ENCODE results near the gene CENPU.
"Not testable (repeated sequence)": the region's sequence is repeated elsewhere in the genome, so short reads cannot be mapped to it uniquely, and the experiment has no call there.

CENPU gene, protein sequence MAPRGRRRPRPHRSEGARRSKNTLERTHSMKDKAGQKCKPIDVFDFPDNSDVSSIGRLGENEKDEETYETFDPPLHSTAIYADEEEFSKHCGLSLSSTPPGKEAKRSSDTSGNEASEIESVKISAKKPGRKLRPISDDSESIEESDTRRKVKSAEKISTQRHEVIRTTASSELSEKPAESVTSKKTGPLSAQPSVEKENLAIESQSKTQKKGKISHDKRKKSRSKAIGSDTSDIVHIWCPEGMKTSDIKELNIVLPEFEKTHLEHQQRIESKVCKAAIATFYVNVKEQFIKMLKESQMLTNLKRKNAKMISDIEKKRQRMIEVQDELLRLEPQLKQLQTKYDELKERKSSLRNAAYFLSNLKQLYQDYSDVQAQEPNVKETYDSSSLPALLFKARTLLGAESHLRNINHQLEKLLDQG

DNA sequence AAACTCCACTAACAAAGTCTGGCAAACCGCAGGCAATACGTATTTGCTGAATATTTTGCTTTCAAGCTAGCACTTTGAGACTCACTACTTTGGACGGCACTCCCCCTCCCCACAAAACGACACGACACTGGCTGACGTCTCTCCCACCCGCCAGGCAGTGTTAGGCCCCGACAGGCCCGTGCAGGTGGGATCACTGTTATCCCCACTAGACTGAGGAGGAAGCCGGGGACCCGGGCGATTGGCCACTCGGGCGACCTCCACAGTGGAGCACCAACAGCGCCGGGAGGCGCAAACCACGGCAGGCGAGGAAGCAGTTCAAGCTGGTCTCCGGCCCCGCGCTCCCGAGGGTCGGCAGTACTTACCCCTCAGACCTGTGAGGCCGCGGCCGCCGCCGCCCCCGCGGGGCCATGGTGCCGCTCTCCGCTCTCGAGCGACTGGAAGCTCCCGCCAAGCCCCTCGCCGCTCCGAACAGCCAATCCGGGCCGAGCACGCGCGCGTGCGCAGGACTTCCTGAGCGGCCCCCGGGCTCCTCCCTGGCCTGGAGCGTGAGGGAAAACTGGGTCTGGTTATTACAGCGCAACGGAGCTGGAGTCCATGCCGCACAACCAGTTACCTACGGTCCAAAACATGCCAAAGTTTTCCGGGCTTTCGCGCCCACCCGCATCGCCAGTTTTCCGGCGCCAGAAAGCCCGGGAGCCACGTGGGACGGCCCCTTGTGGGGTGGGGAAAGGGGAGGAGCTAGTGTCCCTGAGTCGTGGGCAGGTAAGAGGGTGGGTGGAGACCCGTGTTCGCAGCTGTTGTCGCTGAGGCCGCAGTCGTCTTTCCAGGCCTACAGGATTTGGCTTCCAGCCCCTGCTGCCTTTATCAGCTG lies at the start of gene CENPU:
Gene CENPU, minus strand, starts transcription at position 443 of the 871 bp plus-strand sequence. Its CDS starts 34 bp downstream, at position 409.
- peak; percentile 95 for DNase-seq

DNA sequence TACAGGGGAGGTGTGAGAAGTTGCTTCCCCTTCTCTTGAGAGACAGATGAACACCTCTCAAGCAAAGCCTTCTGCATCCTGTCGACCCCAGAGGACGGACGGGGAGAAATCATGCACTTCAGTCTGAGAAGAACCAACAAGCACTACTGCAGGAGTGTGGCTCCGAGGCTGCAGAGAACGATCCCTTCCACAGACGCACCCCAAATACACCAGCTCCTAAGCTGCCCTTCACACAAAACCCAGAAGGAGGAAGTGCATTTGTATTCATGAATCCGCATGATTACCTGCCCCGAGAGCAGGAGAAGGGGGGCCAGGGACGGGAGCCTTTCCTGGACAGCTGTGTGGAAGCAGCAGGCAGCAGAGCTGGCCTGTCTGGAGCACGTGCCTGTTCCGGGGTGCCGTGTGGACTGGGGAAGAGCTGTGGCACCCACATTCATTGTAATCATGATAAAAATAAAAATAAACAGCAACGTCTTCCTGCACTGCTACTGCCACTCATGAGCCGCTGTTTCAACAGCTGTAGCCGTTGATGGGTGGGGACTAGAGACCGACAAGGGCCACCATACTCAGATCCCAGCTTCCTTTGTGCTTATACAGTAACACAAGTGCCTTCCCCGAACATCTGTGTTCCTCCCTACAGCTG lies 49.0 kb upstream of the CENPU start:
- no peak for DNase-seq

DNA sequence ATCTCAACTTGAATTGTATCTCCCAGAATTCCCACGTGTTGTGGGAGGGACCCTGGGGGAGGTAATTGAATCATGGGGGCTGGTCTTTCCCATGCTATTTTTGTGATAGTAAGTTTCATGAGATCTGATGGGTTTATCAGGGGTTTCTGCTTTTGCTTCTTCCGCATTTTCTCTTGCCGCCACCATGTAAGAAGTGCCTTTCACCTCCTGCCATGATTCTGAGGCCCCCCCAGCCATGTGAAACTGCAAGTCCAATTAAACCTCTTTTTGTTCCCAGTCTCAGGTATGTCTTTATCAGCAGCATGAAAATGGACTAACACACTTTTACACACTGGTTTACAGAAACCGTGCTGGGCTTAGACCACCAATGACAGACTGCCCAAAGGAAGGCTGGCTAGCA lies 45.3 kb upstream of the CENPU start:
- DNase-seq: not testable (repeated sequence)

DNA sequence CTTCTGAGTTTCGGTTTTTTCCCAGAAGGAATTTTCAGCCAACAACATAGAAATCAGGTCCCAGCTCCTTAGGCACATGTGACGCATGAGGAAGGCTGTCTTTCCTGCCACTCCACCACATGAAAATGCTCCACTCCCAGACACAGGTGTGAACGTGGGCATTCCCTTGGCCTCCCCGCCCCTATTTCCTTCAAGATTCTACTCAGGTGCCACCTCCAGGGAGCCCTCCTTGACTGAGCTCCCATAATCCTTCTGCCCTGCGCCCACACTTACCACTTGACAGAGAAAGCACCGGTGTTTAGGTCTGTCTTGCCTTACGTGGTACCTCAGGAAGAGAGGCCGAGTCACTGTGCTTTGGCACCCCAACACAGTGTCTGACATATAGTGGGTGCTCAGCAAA lies 44.4 kb upstream of the CENPU start:
- DNase-seq: no peak

DNA sequence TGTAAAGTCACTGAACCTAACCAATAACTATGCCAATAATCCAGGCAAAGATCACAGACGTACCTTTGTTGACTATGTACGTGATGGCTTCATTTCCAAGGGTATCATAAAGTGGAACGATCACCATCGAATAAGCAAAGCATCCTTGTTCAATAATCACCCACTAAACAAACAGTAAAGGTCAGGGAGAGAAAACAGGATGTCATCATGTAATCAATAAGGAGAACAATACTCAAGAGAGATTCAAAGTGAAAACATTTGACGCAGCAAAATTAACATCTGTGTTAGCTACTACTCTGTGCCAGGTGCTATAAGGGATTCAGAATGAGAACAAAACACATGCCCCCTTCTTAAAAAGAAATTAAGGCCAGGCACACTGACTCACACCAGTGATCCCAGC lies 42.9 kb upstream of the CENPU start:
- no peak for DNase-seq

DNA sequence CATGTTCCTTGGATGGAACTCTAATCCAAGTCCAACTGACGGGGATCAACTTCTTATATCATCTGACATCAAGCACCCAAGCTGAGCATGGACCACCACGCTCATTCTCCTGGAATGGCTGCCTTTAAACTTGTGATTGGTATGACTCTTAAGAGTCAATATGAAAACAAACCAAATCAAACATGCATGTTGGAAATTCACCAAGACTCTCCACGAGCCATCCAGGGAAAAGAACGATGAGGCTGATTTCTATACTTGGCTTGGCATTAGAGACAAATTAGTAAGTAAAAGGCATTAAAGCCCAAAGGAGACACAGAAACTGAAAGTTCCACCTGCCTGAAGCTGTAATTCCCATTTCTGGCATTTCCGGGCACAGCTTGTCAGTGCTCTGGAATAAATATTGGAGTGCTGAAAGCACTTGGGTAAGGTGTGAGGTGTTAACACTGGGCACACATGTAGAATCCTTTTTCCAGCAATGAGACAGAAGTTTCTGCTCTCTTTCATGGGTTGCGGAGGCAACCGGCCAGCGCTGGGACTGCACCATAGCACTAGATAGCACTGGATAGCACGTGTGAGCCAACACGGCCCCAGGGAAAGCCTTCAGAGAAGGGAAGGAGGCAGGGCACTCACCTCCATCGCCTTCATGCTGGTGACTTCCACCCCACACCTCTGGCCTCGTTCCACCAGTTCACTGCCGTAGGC lies 42.1 kb upstream of the CENPU start:
- DNase-seq: no peak

DNA sequence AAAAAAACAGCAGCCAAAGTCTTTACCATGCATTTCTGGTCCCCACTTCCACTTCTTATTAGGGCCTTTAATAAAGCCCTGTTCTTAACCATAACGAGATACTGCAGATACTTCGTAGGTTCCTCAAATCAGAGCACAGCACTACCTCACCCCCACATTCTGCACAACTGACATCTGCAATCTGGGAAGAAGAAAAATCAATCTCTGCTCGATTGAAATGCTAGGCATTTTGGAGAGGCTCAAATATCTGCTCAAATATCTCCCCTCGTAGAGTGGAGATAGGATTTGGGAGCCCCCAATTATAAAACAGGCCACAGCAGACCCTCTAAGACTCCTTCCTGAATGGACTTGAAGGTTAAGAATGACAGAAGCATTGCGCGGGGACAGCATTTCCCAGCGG lies 40.3 kb upstream of the CENPU start:
- no peak for DNase-seq

DNA sequence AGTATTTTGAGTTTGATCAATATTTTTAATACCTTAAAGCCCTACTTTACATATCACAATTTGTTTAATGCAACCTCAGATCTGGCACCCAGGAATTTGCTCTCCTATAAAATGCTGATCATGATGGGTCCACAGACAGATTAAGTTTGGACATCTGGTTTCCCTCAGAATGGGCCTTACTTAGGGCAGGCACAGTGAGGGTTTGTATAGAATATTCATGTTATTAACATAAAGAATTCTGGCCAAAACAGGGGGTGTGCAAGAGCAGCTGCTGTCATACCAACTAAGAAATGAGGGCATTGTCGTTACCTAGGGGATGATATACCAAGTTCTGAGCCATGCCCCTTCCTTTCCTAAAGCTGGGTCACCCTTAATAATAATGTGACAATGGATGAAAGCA lies 37.5 kb upstream of the CENPU start:
- DNase-seq: no peak

DNA sequence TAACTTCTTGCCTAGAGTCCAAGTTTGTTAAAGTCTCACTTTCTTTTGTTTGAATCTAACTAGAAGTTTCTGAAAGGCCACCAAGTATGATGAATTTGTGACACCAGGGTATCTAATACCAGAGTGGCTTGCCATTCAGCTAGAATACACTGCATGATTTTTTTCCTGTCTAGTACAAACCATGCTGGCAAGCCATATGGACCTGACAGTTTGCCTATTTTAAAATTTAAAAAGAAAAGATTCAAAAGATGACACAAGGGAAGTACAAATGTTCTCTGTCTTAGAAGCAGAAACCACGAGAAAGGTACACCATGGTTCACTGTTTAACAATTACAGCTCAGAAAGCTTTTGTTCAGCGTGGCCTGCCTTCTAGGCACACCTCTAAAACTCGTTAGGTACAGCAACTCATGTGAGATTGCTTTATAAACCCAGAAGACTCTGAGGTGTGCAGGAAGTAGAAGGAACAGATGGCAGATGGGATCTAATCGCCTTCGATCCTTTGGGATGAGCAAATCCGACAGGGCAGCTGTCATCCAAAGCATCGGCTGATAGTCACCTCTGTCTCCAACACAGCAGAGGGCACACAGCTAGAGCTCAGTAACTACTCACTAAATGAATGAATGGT lies 35.4 kb upstream of the CENPU start:
- no peak for DNase-seq

DNA sequence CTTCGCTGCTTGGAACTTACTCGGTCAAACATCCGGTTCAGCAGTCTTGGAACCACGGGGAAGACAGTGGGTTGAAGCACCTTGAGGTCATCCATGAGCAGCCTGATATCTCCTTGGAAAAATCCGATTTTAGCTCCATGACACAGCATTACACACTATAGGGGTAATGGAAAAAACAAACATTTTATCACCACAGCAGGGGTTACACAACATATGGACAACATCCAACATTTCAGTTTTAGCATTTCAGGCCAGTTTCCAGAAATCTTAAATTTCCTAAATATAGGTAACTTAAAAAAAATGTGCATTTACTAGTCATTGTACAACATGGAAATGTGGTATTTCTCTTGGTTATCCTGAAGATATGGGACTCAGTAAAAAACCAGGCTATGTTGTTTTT lies 34.4 kb upstream of the CENPU start:
- no peak for DNase-seq

DNA sequence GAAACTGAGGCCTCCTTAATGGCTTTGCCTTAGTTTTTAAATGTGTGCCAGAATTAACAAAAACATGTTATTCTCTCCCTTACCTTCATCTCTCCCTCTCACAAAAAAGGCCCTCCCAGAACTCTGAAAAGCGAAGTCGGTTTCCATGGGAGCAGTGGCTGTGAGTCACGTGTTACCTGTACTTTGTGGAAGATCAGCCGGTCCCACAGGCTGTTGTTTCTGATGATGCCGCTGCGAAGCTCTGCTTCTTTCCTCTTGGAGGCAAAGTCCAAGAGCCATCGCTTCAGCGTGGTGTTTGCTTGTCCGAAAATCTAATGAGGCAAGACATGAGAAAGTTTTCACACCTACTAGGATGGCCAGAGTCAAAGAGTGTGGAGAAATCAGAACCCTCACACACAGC lies 32.5 kb upstream of the CENPU start:
- DNase-seq: no peak

DNA sequence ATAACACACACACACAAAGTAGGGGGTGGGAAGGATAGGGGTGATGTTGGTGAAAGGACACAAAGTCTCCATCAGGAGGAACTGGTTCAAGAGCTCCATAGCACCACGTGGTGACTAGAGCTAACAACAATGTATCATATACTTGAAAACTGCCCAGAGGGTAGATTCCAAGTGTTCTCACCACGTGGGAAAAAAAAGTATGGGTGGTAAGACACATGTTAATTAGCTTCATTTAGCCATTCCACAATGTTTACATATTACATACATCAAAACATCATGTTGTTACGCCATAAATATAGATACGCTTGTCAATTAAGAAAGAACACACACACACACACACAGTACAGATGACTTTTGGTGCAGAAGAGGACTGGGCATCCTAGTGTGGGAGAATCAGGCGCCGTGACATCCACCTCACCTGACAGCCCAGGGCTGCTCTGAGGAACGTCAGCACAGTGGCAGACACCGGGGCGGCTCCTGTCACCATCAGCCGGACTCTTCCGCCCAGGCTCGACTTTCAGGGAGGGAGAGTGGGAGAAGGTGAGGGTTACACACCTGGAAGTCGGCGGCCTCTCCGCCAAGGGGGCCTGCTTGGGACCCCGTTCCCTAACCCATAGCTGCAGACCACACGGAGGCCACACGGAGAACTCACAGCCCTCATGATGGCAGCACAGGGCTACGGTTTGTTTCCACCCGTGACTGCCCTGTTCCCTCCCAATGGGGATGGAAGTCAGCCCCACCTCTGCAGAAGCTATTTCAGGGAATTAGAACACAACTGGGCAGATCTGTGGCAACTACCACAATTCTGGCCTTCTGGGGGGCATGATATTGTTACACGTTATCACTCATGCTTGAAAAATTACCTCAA lies 31.8 kb upstream of the CENPU start:
- no peak for DNase-seq

DNA sequence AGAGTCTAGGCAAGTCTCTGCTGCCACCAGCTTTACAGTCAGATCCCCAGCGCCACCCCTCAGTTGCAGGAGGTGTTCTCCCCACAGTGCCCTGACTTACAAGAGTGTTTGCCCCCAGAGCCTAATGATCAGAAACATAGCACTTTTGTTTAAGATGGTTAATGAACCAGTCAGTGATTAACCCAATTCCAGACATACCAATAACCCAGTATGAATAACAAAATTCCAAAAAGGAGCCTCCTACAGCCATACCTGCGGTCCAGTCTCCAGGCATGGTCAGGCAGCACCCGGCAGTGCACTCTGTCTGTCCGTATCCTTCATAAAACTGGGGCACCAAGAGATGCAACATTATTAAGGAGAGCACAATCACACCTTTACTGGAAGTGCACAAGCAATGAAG lies 30.7 kb upstream of the CENPU start:
- DNase-seq: no peak

DNA sequence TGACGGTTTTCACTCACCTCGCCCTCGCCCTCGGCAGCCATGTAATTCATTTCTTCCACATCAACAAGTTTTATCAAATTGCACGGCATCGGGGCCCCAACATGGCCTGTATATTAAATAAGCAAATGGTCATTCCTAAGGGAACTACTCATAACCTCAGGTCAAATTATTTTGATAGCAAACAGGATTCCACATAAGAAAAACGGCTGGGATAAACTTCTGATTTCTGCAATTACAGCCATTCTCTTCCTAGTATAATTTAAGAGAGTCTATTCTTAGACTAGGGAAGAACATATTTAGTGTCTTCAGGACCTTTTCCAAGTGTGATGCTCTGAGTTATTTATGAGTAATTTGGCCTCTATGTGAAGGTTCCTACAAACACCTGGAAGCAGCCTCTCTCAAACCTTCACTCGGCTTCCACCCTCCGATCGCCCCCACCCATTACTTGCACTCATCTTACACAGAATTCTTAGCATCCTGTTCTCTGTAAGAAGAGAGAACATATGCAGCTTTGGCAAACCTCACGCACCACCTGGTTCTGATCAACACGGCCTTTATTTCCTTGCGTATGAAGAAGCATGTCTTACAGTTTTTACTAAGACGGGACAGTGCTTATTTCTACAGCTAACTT lies 29.4 kb upstream of the CENPU start:
- no peak for DNase-seq

DNA sequence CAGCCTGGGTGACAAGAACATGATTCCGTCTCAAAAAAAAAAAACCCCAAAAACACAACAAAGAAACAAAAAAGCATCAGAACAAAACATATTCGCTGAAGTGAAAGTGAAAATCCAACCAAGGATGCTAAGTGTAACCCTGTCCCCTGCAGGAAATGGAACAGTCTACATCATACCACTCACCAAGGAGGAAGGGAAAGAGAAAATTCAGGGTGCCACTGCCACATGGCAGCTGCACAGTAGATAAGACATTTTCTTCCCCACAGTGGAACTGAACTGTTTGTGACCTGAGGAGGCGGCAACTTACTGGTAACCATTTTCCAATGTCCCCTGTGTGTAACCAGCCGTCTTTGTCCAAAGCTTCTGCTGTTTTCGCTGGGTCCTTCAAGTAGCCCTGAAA lies 28.2 kb upstream of the CENPU start:
- no peak for DNase-seq

DNA sequence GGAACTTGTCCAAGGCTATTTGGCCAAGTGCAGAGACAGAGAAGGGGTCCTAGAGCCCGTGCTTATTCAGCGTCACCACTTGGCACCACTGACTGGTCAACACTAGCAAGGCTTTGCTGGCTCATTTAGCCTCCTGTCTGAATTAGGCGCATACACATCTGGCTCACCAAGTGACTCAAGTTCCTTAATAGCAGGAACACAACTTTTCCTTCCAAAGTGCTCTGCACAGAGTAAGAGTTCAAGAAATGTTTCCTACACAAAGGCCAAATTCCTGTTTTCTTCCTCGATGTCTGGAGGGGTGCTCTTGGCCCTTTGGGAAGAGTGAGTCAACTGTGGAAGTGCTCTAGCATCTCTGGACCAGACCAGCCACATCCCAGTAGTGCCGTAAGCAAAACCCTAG lies 26.8 kb upstream of the CENPU start:
- DNase-seq: no peak

DNA sequence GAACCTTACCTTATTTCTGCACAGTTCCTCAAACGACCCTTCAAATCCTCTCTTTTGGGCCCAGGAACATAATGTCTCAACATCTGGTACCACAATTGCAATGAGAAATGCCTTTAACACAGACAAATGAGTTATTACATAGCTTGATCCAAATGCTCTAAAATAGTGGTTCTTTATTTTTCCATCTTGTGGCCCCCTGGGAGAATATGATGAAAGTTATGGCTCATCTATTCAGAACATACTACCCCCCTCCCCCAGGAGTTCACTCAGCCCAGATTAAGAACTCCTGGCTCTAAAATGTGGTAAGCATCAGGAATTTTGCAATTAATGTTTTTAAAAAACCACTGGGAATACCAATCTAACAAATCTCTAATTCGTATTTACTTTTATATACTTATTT lies 23.9 kb upstream of the CENPU start:
- no peak for DNase-seq

DNA sequence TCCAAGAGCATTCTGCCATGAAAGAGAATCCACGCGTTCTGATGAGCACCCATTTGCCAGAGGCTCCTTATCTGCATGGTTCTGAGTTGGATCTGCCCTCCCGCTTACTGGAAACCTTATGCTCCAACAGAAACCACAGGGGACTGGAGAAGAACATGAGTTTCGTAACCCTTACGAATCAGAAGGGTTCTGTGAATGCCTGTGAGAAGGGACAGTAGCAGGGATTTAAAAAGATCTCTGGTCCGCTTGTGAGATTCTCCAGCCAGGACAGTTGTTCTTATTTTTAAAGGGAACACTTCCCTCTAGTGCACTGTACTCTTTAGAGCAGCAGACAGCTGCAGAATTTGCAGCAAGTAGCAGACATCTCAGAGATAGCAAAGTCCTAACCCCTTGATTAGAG lies 22.5 kb upstream of the CENPU start:
- no peak for DNase-seq

DNA sequence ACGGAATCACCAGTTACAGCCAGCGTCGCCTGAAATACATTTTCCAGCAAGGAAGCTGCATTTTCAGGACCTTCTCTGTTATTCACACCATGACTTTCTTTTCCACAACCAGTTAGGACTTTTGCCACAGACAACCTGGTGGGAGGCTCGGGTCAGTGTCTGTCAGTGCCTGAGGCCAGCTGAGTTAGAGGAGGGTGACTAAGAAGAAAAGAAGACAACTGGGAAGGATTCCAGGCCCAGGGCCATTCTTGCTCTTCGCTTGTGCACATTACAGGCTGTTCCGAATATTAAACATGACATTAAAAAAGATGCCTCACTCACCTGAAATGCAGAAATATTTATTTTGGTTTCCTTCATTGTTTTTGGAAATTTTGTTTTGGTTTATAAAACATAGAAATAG lies 21.4 kb upstream of the CENPU start:
- DNase-seq: no peak

DNA sequence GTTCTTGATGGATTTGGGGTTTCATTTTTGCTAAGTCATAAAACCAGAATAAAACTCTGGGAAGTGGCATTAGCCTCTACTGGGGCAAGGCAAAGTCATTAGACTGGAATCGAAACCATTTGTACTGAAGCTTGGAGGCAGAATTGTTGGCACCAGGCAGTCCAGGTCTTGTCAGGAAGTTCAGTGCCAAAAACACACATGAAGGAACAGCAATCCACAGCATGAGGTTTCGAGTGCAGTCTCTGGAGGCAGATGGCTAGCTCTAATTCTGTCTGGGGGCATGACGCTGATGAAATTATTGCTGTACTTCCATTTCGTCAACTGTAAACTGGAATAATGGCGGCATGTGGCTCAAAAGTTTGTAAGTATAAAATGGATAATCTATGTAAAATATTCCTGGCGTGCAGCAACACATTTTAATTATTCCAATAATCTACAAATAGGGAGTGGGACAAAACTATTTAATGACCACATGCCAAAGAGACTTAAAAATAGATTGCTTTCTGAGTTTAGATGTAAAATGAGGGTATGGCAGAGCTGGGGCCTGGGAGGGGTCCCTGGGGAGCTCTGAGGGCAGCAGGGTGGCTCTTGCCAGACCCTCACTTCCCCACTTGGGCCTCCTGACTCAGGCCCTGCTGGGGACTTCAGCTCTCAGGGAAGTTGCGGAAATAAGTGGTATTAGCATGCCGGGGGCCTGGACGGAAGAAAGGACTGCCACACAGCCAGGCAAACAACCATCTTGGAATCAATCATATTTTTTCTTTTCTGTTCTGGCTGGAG lies 18.8 kb upstream of the CENPU start:
- no peak for DNase-seq

Data from CD4-positive, alpha-beta T cell treated with Interleukin-15 for 1 hour (primary cell).